Upper lobe of left lung (tissue), 4 donors: Measurements from ENCODE around the gene ANKLE2.
"Not testable (repeated sequence)": the region's sequence is repeated elsewhere in the genome, so short reads cannot be mapped to it uniquely, and the experiment has no call there.

Experiments used
- CTCF ChIP-seq, 6 experiments: fragments of 450-650 bp in 4 of 6; fragments of 200-600 bp in 2 of 6; sonication (generic) in 2 of 6; IDR thresholded peaks; one replicate each; pipeline ENCODE4 v1.5.1; 2016 to 2019; ENCODE audit warnings: antibody characterized with exemption in 6 of 6
- EP300 ChIP-seq, 4 donors: sonication (generic); formaldehyde crosslinking; IDR thresholded peaks; one replicate each; pipeline ENCODE4 v1.5.1; 2017; ENCODE audit warnings: antibody characterized with exemption in 4 of 4, control low read depth in 2 of 4
- POLR2AphosphoS5 ChIP-seq, 2 donors: sonication (generic); formaldehyde crosslinking; IDR thresholded peaks; one replicate each; pipeline ENCODE4 v1.5.1; 2017; ENCODE audit warnings: antibody characterized with exemption in 2 of 2

- not testable (repeated sequence) for TF ChIP-seq CTCF, EP300, POLR2AphosphoS5 (IDR thresholded peaks at IDR 0.05)
Observed at GRCh38 chr12:132692030-132692429, 69.6 kb downstream of the ANKLE2 start.
